Kidney (tissue), 14 donors: ENCODE results near the gene FBXO46. TPM values are rescaled to one million over a fixed set of nuclear protein-coding genes. Genes with fewer than 3 reads are reported as not detected.

ENCODE experiments used
- DNase-seq, 5 donors: peaks; one replicate each; pipeline ENCODE4 v3.0.0-alpha.2; 2013 to 2020
- FAIRE-seq: peaks from 2 replicates; lab custom pipeline; 2012; peaks lifted over from hg19 to GRCh38; lab: Jason Lieb, UNC
- H3K27ac ChIP-seq, 2 donors: one replicate each; pipeline ENCODE4 v1.7.0; 2013; ENCODE audit warnings: low read depth in 2 of 2, low read length in 2 of 2, inconsistent platforms in 1 of 2
- H3K27me3 ChIP-seq: one replicate; pipeline ENCODE4 v1.7.1; 2013; ENCODE audit warnings: low read length, inconsistent platforms; ENCODE audit not compliant: control insufficient read depth, insufficient read depth
- H3K36me3 ChIP-seq, 3 donors: one replicate each; pipeline versions ENCODE4 v1.7.0 to v1.7.1; 2013; ENCODE audit warnings: low read length in 3 of 3, control low read depth in 1 of 3, inconsistent platforms in 1 of 3; ENCODE audit not compliant: insufficient read depth in 3 of 3, control insufficient read depth in 2 of 3
- H3K4me1 ChIP-seq, 3 donors: one replicate each; pipeline versions ENCODE4 v1.7.0 to v1.7.1; 2013; ENCODE audit warnings: low read length in 3 of 3, inconsistent platforms in 1 of 3, low read depth in 1 of 3; ENCODE audit not compliant: control insufficient read depth in 2 of 3, insufficient read depth in 2 of 3
- H3K4me3 ChIP-seq, 3 donors: one replicate each; pipeline versions ENCODE4 v1.7.0 to v1.8.1; 2013; ENCODE audit warnings: low read length in 3 of 3, control low read depth in 1 of 3, inconsistent platforms in 1 of 3
- H3K9ac ChIP-seq, 3 donors: one replicate each; pipeline versions ENCODE4 v1.7.0 to v1.7.1; 2013; ENCODE audit warnings: low read length in 3 of 3, control low read depth in 1 of 3, inconsistent platforms in 1 of 3
- H3K9me3 ChIP-seq, 3 donors: one replicate each; pipeline versions ENCODE4 v1.7.0 to v1.7.1; 2013; ENCODE audit warnings: low read length in 3 of 3, control low read depth in 1 of 3, inconsistent platforms in 1 of 3; ENCODE audit not compliant: control insufficient read depth in 2 of 3, insufficient read depth in 1 of 3
- CTCF ChIP-seq: IDR thresholded peaks from 3 replicates; pipeline ENCODE4 v1.5.1; 2012; ENCODE audit warnings: mild to moderate bottlenecking, moderate library complexity, borderline replicate concordance; ENCODE audit not compliant: insufficient read depth; ENCODE audit errors: extremely low read depth
- intact Hi-C: fragments of 100-400 bp; cut with DNase I; formaldehyde crosslinking; loops from one replicate; pipeline ENCODE4 v1.11.1; 2022
- polyA plus RNA-seq: library from polyadenylated mRNA; stranded (reverse); fragments of 350-450 nt; fragmentation: Illumina TruSeq; extraction: RNeasy Lipid Tissue Mini Kit (QIAGEN cat#74804); gene quantifications from one replicate; pipeline ENCODE4 v1.2.3, GENCODE V29; 2014; ENCODE audit warnings: low read depth, low replicate concordance; ENCODE audit not compliant: insufficient read depth
- total RNA-seq: library from RNA; stranded (reverse); fragmentation: NEBNext Ultra II Directional; extraction: Animal tissue kit (Norgen Biotek cat#: 25700); gene quantifications from one replicate; pipeline ENCODE4 v1.2.1, GENCODE V29; 2021
- donor health status: control.
- donor health status: control.
- donor health status: control.
- donor health status: control.
- donor health status: control.
- donor health status: DM: yes; HTN: yes; CAD: no.
- donor health status: Normal renal cell carcinoma (clear cell type).

The FBXO46 gene
- total and polyA plus RNA-seq, 2 donors from 2014 or later: 6.5 to 16.6 TPM

GRCh38 chr19:45717983-45718650 lies 12.6 kb downstream of the FBXO46 start:
- FAIRE-seq: no peak
- Histone ChIP-seq H3K9me3 (no peaks in the 10 kb centered on the region), H3K4me3 (peak overlapping the region; percentile 58 to 84 (median 84)), H3K27me3 (no peaks in the 10 kb centered on the region), H3K36me3 (peaks cover 0 to 2% (median 0%) of the 10 kb centered on the region in 3 donors), H3K27ac (peak overlapping the region; percentile 88 to 92), H3K4me1 (peaks cover 0 to 9% (median 6%) of the 10 kb centered on the region in 3 donors), H3K9ac (peak overlapping the region; percentile 29 to 93 (median 61))
- DNase-seq: peak in 1 of 5 donors; percentile 25
- intact Hi-C loops: no loop called here
- no peak for TF ChIP-seq CTCF

DNA sequence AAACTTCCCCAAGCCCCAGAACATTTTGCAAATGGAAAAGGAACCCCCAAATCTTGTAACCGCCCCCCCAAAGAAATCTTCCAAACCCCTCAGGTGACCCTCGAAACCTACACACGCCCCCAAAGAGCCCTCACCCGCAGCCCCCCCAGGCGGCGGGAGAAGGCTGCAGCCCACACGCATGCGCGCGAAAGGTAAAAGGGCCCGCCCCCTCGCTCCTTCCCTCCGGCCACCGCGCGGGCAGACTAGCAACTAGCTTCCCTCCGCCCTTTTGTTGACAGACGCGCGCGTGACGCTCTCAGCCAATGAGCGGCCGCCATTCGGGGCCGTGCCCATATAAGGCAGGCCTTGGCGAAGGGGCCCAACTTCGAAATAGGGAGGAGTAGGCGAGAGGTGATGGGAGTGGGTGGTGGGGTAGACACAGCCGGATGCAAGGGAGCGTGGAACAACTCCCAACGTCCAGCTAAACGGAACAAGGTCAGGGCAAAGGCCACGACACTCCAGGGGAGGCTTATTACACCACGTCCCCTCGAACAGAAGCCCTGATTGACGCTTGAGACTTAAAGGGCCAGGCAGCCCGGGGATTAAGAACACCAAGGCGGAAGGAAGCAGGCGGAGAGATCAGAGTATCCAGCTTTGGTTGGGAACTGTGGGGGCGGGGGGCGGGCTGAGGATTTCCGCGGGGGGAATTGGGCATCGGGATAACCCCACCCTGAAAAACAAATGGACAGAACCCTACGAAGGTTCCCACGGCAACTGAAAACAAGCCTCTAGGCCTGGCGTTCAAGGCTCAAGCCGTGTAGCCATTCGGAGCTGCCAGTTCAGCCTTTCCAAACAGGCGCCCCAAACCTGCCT lies 13.3 kb downstream of the FBXO46 start:
- DNase-seq (peak; percentile 99 to 100 (median 100)), FAIRE-seq (peak; percentile 98)
- Histone ChIP-seq H3K4me1 (peaks cover 0 to 9% (median 6%) of the 10 kb centered on the region in 3 donors), H3K36me3 (peaks cover 0 to 2% (median 0%) of the 10 kb centered on the region in 3 donors), H3K4me3 (peak overlapping the region; percentile 84 to 93 (median 88)), H3K9ac (peak overlapping the region; percentile 84 to 93 (median 93)), H3K9me3 (no peaks in the 10 kb centered on the region), H3K27me3 (no peaks in the 10 kb centered on the region), H3K27ac (peak overlapping the region; percentile 88 to 92)
- intact Hi-C loops: no loop called here
- no peak for TF ChIP-seq CTCF

DNA sequence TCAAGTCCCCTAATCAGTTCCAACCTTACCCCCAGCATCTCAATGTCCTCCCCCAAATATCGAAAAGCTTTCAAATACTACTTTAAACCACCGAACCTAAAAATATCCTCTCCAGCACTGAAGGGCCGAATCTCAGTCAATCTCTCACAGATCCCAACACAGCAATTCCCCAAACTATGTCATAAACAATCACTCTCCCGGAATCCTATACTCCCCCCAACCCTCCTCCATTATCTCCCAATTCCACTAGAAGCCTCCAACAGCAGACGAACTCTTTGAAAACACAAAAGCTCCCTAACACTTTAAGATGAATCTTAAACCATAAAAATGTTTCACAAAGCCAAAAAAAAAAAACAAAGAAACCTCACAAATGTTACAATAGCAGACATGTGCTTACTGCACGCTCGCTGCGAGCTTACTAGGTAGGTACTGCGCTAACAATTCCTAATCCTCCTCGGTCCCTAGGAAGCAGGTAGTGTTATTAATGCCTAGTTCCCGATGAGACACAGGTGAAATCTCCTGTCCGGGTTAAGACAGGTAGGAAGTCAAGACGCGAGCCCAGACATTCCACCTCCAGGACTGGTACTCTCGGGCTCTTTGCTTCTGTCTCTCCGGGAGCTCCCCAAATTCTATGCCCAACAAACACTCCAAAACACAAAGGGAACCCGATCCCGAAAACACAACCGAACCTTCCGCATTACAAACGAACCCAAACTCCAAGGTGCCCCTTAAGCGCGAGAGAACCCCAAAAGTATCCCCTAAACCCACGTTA lies 14.2 kb downstream of the FBXO46 start:
- no peaks in the 10 kb centered on the region for H3K9me3 ChIP-seq
- peaks cover 0 to 9% (median 6%) of the 10 kb centered on the region in 3 donors for H3K4me1 ChIP-seq
- peak overlapping the region; percentile 84 to 93 (median 88) for H3K4me3 ChIP-seq
- intact Hi-C loops: no loop called here
- peaks cover 0 to 2% (median 0%) of the 10 kb centered on the region in 3 donors for H3K36me3 ChIP-seq
- peak overlapping the region; percentile 53 to 92 for H3K27ac ChIP-seq
- DNase-seq (peak in 3 of 5 donors; percentile 26 to 66 (median 61)), FAIRE-seq (no peak)
- peak overlapping the region; percentile 74 to 93 (median 79) for H3K9ac ChIP-seq
- no peak for TF ChIP-seq CTCF
- H3K27me3 ChIP-seq: no peaks in the 10 kb centered on the region
